PFSK-1 (cell line): ENCODE results near the gene SPOCD1.

Source experiments
- FOXP2 ChIP-seq: optimal IDR thresholded peaks from 2 replicates; pipeline ENCODE3; 2011; ENCODE audit warnings: borderline replicate concordance, control low read depth, inconsistent platforms; ENCODE audit not compliant: insufficient read depth; ENCODE audit errors: extremely low read length, extremely low read depth
- POLR2AphosphoS5 ChIP-seq: IDR thresholded peaks from 2 replicates; pipeline ENCODE4 v1.6.1; 2012; ENCODE audit warnings: low read depth, mild to moderate bottlenecking, control low read depth, low read length, moderate library complexity
- SIN3A ChIP-seq: IDR thresholded peaks from 2 replicates; pipeline ENCODE4 v1.6.1; 2012; ENCODE audit warnings: mild to moderate bottlenecking, low read length, moderate library complexity, borderline replicate concordance; ENCODE audit not compliant: insufficient read depth
- TAF1 ChIP-seq: IDR thresholded peaks from 2 replicates; pipeline ENCODE4 v1.6.1; 2012; ENCODE audit warnings: low read length, control low read depth, borderline replicate concordance; ENCODE audit not compliant: insufficient read depth
- TF ChIP-seq, protein P1 (sequence below), 2 experiments: IDR thresholded peaks; 2 replicates each; pipeline versions ENCODE4 v1.6.1 to v1.8.0; 2011 to 2012; ENCODE audit warnings: low read depth in 2 of 2, low read length in 2 of 2, control low read depth in 1 of 2, inconsistent platforms in 1 of 2, mild to moderate bottlenecking in 1 of 2, moderate library complexity in 1 of 2; ENCODE audit not compliant: insufficient read depth in 1 of 2

SPOCD1 gene

DNA sequence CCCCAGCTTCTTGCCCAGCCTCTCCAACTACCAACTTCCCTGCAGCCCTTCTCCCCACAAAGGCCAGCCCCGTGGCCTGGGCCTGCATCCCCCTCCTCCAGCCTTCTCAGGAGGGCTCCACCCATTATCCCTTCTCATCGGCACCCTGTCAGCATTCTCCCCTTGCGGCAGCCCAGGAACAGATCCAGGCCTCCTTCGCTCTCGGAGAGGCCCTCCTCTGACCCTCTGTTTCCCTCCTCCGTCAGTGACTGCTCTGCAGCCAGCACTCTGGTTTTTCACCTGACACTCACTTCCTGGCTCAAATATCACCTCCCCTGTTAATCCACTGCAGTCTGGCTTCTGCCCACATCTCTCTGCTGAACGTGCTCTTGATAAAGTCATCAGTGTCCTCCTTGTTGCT, 69.1 kb downstream of the SPOCD1 start:
- TF ChIP-seq FOXP2 = no peak
- TF ChIP-seq, protein P1, sequence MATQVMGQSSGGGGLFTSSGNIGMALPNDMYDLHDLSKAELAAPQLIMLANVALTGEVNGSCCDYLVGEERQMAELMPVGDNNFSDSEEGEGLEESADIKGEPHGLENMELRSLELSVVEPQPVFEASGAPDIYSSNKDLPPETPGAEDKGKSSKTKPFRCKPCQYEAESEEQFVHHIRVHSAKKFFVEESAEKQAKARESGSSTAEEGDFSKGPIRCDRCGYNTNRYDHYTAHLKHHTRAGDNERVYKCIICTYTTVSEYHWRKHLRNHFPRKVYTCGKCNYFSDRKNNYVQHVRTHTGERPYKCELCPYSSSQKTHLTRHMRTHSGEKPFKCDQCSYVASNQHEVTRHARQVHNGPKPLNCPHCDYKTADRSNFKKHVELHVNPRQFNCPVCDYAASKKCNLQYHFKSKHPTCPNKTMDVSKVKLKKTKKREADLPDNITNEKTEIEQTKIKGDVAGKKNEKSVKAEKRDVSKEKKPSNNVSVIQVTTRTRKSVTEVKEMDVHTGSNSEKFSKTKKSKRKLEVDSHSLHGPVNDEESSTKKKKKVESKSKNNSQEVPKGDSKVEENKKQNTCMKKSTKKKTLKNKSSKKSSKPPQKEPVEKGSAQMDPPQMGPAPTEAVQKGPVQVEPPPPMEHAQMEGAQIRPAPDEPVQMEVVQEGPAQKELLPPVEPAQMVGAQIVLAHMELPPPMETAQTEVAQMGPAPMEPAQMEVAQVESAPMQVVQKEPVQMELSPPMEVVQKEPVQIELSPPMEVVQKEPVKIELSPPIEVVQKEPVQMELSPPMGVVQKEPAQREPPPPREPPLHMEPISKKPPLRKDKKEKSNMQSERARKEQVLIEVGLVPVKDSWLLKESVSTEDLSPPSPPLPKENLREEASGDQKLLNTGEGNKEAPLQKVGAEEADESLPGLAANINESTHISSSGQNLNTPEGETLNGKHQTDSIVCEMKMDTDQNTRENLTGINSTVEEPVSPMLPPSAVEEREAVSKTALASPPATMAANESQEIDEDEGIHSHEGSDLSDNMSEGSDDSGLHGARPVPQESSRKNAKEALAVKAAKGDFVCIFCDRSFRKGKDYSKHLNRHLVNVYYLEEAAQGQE (IDR thresholded peaks at IDR 0.05; ENCODE audit: insufficient read depth in 1 of 2, low read depth in 2 of 2, low read length in 2 of 2) = no peak
- no peak for TF ChIP-seq SIN3A
- TF ChIP-seq TAF1 = no peak
- TF ChIP-seq POLR2AphosphoS5 = no peak

DNA sequence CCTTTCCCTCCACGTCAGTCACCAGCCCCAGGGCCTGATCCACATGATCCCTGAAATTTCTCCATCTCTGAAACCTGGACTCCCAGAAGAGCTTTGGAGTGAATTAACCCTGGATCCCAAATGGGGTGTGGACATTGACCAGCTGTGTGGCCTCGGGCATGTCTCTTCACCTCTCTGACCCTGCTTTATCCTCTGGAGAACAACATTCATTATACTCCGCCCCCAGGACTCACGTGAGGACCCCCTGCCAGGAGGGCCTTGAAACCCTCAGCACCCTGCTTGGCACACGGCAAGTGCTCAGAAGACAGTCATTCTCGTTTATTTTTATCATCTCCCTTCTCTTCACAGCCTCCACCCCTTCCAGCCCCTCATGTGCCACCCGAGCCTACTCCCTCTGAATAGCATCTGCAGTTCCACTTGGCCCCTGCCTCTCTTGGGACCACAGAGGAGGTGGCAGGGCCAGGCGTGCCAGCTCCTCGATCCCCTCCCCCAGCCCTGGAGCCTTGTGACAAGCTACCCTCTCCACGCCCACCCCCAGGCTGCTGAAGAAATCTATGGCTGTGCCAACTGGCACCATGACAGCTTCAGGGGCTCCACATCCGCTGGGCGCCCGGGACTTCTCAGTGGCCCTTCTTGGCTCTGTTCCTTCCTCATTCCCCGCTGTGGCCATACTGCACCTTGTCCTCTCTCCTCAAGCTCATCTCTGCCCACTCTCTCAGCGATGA, 69.7 kb downstream of the SPOCD1 start:
- no peak for TF ChIP-seq POLR2AphosphoS5
- TF ChIP-seq, protein P1 (IDR thresholded peaks at IDR 0.05; ENCODE audit: insufficient read depth in 1 of 2, low read depth in 2 of 2, low read length in 2 of 2) = no peak
- no peak for TF ChIP-seq FOXP2
- TF ChIP-seq SIN3A = no peak
- TF ChIP-seq TAF1 = no peak

GRCh38 chr1:31745096-31745945, 70.5 kb downstream of the SPOCD1 start:
- TF ChIP-seq POLR2AphosphoS5 (no peak), SIN3A (no peak)
- TF ChIP-seq, protein P1 (IDR thresholded peaks at IDR 0.05; ENCODE audit: insufficient read depth in 1 of 2, low read depth in 2 of 2, low read length in 2 of 2) = no peak

DNA sequence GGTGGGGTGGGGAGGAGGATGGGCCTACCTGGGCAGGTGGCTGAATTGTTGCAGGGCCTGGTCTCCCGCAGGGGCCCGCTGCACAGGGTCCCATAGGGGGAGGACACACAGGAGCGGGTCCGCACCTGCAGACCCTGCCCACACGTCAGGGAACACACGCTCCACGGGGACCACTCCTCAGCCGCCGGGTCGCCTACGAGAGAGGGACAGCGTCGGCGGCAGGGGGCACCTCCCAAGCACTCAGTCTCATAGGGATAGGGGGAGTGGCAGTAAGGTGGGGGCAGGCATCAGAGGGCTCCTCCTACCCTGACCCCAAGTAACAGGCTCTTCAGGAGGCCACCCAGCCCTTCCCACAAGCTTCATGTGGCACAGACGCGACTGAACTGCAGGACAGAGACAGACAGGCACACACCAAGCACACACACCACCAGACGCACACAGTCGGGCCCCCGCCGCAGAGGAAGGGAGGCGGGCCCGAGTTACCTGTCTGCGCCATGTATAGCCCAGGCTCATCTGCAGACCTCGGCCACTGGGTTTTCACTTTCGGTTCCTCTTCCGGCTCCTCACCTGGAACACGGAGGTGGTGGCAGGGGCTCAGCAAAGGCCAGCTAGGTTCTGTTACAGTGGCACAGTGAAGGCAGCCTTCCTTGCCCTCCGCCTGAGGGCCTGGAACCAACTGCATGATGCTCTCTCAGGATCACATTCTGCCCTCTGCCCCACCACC, 71.5 kb downstream of the SPOCD1 start:
- TF ChIP-seq TAF1 (no peak), SIN3A (no peak), POLR2AphosphoS5 (no peak)
- TF ChIP-seq, protein P1 (IDR thresholded peaks at IDR 0.05; ENCODE audit: insufficient read depth in 1 of 2, low read depth in 2 of 2, low read length in 2 of 2) = no peak
